Adrenal gland (tissue), 5 donors: Measurements from ENCODE around the gene ANO4.

ENCODE experiments used
- POLR2A ChIP-seq, 2 donors: fragments of 450-650 bp; IDR thresholded peaks; one replicate each; pipeline ENCODE4 v1.6.1; 2017; ENCODE audit warnings: antibody characterized with exemption in 2 of 2, mild to moderate bottlenecking in 2 of 2, moderate library complexity in 1 of 2
- TF ChIP-seq, protein P1 (sequence below), 6 experiments: fragments of 450-650 bp in 4 of 6; fragments of 200-600 bp in 2 of 6; sonication (generic) in 1 of 6; IDR thresholded peaks; 1 replicate in 5 of 6; 2 replicates in 1 of 6; pipeline versions ENCODE4 v1.5.1 to v1.8.0; 2016 to 2021; ENCODE audit warnings: antibody characterized with exemption in 6 of 6, mild to moderate bottlenecking in 2 of 6, moderate library complexity in 1 of 6
- donor health status: DM: no; HTN: no; CAD: no.

DNA sequence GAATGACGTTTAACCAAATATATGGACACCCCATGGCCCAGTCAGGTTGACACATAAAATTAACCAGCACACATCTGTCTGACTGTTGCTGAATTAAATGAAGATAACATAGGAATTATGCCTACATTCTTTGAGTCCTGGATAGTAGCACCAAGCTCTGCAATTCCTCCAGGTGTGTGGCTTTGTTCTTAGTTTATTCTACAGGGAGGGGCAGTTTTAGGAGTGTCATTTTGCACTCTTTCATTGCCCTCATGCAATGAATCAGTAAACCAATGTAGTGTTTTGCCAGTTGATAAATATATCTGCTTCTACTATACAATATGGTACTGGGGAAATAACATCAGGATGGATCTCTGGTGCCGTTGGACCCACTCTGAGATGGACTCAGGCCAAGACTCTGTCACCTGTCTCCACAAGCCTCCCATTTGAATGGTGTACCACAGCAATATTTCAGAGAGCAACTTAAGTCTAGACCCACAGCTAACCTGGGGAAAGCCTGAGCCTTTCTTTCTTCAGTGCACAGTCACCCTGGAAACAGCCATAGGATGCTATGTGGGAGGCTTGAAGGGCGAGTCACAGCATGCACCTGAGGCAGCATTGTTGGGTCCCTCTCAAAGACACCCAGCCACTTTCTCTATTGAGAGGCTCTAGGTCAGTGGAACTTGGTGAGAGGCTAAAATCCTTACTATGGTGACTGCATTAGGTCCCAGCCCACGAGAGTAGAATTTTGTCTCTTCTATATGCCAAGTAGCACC, 73.2 kb downstream of the ANO4 start:
- TF ChIP-seq, protein P1, sequence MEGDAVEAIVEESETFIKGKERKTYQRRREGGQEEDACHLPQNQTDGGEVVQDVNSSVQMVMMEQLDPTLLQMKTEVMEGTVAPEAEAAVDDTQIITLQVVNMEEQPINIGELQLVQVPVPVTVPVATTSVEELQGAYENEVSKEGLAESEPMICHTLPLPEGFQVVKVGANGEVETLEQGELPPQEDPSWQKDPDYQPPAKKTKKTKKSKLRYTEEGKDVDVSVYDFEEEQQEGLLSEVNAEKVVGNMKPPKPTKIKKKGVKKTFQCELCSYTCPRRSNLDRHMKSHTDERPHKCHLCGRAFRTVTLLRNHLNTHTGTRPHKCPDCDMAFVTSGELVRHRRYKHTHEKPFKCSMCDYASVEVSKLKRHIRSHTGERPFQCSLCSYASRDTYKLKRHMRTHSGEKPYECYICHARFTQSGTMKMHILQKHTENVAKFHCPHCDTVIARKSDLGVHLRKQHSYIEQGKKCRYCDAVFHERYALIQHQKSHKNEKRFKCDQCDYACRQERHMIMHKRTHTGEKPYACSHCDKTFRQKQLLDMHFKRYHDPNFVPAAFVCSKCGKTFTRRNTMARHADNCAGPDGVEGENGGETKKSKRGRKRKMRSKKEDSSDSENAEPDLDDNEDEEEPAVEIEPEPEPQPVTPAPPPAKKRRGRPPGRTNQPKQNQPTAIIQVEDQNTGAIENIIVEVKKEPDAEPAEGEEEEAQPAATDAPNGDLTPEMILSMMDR (IDR thresholded peaks at IDR 0.05): no peak
- no peak for TF ChIP-seq POLR2A (IDR thresholded peaks at IDR 0.05)
